Ovary (tissue), 3 donors: Measurements from ENCODE around the gene FAM171A2.

Experiments used
- CTCF ChIP-seq, 3 donors: fragments of 450-650 bp in 2 of 3; fragments of 200-600 bp in 1 of 3; IDR thresholded peaks; one replicate each; pipeline versions ENCODE4 v1.5.1 to v1.8.0; 2016 to 2022; ENCODE audit warnings: antibody characterized with exemption in 3 of 3, mild to moderate bottlenecking in 1 of 3
- EP300 ChIP-seq: sonication (generic); formaldehyde crosslinking; IDR thresholded peaks from one replicate; pipeline ENCODE4 v1.6.1; 2017; ENCODE audit warnings: antibody characterized with exemption
- donor health status: DM: no; HTN: no; CAD: no.

- TF ChIP-seq EP300 (no peak), CTCF (IDR thresholded peaks at IDR 0.05) (no peak)
These were observed 20.0 kb downstream of the FAM171A2 start for GRCh38 chr17:44343510-44344209.
